ENCODE measurements around the gene TRMO.

The TRMO gene

GRCh38 chr9:97859346-97859745, 63.0 kb downstream of the TRMO start:
- DNase-seq (ENCODE audit: extremely low read depth, low read depth), result no peak
- no peak for TF ChIP-seq CTCF (IDR thresholded peaks at IDR 0.05; ENCODE audit: low read depth, low read length)

GRCh38 chr9:97858826-97859225, 63.5 kb downstream of the TRMO start:
- no peak for DNase-seq (ENCODE audit: extremely low read depth, low read depth)
- TF ChIP-seq CTCF (IDR thresholded peaks at IDR 0.05; ENCODE audit: low read depth, low read length), result no peak

- DNase-seq (ENCODE audit: extremely low read depth, low read depth), result no peak
- TF ChIP-seq CTCF (IDR thresholded peaks at IDR 0.05; ENCODE audit: low read depth, low read length), result no peak
Measured at GRCh38 chr9:97858393-97858713, 63.9 kb downstream of the TRMO start.

GRCh38 chr9:97857606-97858392, 64.5 kb downstream of the TRMO start:
- no peak for DNase-seq (ENCODE audit: extremely low read depth, low read depth)
- no peak for TF ChIP-seq CTCF (IDR thresholded peaks at IDR 0.05; ENCODE audit: low read depth, low read length)

- no peak for TF ChIP-seq CTCF (IDR thresholded peaks at IDR 0.05; ENCODE audit: low read depth, low read length)
- no peak for DNase-seq (ENCODE audit: extremely low read depth, low read depth)
Measured at GRCh38 chr9:97856857-97857605, 65.3 kb downstream of the TRMO start.

GRCh38 chr9:97855899-97856298, 66.4 kb downstream of the TRMO start:
- TF ChIP-seq CTCF (IDR thresholded peaks at IDR 0.05; ENCODE audit: low read depth, low read length), result no peak
- DNase-seq (ENCODE audit: extremely low read depth, low read depth), result no peak

GRCh38 chr9:97855486-97855875, 66.8 kb downstream of the TRMO start:
- TF ChIP-seq CTCF (IDR thresholded peaks at IDR 0.05; ENCODE audit: low read depth, low read length), result no peak

More at GRCh38 chr9:97855486-97855875, 66.8 kb downstream of the TRMO start:
- DNase-seq (ENCODE audit: extremely low read depth, low read depth), result no peak

All from AG09319 (cell line).